GM08714 (cell line): ENCODE results near the gene GAB2.

Experiments used
- H3K4me3 ChIP-seq: fragments of 200-500 bp; sonication (Bioruptor generic); 2 replicates; pipeline ENCODE4 v1.5.1; 2014; ENCODE audit warnings: mild to moderate bottlenecking, low read length, inconsistent platforms
- ZNF274 ChIP-seq: IDR thresholded peaks from 2 replicates; pipeline ENCODE4 v1.6.1; 2012; ENCODE audit warnings: mild to moderate bottlenecking, low read depth, low read length

GAB2 gene

DNA sequence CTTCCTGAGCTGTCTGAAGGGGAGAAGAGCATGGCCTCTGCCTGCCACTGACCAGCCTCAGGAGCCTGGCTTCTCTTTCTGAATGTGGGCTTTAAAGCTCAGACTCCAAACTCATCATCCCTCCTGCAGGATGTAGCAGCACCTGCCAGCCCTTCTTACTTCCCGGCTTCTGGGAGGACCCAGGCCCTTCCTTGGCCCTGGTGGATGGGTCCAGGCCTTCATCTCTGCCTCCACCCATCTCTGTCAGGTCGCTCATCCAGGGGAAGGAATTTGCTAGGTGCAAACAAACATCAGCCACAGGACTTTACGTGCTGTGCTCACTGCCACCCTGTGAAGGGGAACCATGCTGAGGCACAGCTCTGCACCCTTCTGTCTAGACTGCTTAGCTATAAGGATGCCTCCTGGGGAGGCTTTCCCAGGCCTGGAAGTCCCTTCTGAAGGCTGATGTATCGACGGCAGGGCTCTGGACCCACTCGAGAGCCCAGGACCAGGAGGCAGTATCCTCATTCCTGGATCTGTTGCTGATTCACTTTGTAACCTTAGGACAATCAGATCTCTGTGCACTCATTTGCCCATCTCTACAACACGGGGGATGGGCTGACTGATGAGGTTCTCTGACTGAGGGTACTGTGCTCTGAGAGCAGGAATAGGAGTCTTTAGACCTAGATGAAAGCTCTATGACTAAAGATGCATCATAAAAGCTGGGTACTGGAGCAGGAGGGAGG lies 198.0 kb downstream of the GAB2 start:
- no peak for TF ChIP-seq ZNF274

DNA sequence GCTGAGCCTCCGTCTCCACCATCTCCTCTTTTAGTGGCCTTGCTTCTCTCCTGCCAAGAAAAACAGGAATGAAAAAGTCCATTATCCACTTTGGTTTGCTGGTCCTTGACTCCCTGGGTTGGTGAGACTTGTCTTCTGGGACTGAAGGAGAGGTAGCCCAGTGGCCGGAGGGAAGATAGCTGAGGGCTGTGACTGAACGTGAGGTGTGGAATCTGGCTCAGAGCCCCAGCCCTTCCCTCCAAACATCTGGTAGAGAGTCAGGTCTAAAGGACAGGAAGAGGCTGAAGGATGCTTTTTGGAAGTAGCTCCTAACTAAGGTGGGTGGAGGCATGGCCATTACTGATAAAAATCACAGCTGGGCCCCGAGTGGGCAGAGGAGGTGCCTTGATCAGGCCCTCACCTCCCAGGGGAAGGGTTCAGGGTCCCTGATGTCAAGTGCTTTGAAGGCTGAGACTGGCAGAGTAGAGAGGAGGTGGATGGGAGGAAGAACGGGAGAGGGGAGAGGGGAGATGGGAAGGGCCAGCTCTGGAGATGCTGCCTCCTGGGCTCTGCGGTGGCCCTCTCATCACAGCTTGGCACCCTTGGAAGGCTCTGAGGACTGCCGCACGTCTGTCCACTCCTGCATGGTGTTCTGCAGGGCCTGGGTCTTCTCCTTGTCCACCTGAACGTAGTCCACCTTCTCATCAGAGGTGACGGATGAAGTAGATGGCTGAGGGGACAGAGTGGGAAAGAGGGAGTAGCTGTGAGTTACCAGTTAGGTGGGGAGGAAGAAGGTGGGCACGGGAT lies 198.7 kb downstream of the GAB2 start:
- no peak for TF ChIP-seq ZNF274
- no peak overlapping the region for H3K4me3 ChIP-seq

More for the DNA sequence above, 198.0 kb downstream of the GAB2 start:
- no peak overlapping the region for H3K4me3 ChIP-seq

DNA sequence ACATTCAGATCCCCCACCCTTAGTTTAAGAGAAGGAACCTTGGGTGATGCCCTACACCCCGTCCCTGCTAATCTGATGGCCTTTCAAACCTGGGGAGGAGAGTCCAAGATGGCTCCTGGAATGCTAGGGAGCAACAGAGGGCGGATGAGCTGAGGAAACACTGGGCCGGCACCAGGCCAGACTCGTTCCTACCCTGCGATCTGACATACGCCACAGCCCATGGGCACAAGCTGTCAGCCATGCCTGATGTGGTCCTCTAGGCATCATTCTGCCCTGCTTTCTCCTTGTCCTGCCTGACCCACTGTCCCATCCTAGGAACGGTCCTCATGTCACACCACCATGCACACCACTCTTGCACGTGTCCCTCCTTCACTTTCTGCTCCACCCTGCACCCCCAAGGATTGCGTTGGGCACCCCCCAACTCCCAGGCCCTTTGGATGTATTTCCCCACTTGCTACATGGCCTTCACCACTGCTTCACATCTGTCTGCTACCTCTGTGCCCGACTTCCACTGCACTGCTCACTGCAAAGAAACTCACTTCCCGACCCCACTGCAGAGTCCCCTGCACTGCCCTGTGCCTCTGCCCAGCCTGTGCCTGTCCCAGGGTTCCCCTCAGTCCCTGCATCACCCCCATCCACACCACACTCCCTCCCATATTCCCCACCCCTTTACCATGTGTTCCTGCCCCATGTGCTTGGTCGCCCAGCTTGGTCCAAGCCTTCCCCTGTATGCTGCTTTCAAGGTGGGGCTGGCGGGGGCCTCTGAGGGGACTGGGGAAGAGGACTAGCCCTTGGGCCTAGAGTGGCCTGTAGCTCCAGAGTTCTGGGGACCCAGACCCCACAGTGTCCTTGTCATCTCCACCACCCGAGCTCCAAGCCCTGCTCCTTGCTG lies 199.7 kb downstream of the GAB2 start:
- H3K4me3 ChIP-seq = no peak overlapping the region
- TF ChIP-seq ZNF274 = no peak

DNA sequence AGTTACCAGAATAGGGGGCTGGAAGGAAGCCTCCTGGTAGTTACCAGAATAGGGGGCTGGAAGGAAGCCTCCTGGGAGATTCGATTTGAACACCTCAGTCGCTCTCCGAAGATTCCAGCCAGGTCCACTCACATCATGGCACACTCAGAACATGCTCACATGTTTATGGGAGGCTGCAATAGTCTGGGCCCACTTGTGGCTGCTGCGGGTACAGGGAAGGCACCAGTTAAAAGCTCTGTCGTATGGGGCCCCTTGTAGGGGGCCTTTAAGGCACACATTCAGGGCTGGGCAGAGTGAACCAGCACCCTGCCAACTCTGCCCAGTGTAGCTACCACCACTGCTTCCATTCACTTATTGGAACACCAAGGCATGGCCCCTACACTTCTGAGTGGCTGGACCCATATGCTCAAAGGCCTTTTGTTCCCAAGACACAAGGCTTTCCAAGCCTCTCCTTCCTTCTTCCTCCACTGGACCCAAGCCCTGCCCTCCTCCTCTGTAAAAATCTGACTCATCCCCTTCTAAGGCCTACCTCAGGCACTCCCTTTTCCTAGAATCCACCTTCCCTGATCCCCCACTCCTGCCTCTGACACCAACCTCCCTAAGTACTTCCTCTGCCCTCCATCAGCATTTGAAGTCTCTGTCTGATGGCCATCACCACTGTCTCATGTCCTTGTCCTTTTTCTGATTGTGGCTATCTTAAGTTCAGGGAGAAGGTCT lies 200.9 kb downstream of the GAB2 start:
- TF ChIP-seq ZNF274 = no peak
- H3K4me3 ChIP-seq = no peak overlapping the region

DNA sequence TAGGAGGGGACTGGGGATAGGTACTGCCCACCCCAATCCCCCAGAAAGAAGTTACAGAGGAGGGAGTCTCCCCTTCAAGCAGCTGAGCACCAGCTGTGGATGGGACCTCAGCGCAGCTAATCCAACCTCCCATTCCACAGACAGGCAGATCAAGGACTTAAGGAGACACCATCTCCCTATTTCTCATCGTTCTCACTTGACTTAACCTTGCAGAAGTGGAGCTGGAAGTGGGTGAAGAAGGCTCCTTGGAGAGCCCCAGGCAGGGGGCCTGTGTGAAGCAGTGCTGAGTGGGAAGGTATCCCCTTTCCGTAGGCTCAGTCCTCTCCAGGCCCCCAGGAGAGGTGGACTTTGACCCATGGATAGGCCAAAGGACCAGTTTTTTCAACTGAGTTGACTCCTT lies 201.6 kb downstream of the GAB2 start:
- H3K4me3 ChIP-seq = no peak overlapping the region
- no peak for TF ChIP-seq ZNF274

DNA sequence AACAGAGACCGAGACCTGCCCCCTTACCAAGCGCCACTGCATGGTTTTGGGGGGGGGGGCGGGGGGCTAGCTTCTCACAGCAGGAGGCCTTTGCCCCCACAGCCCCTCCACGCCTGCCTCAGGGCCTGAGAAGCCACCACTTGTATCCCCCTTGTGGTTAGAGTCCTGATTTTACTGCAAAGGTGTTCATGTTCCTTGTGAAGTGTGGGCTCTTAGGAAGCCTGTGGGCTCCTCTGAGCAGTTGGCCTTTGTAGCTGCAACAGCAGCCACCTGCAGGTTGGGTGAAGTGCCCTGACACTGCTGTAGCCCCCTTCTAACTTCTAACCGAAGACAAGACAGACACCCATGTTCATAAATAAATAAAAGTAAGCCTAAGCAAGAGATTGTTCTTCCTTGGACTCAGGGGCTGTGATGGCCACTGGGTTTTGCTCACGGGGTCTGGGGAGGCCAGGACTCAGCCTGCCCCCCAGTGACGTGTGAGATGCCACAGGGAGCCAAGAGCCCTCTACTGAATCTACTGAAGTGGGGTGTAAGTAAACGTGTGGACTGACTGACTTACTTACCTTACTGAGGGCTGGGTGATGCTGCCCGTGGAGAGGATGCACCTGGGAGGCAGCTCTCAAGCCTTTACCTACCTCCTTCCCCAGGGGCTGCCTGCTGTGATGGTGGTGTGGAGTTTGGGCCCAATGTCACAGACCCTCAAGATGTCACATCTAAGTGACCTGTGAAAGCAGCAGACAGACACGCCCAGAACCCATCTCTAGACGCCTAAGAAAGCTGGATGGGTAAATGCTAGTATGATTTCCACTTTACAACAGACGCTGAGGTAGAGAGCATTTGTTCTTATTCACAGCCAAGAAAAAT lies 203.1 kb downstream of the GAB2 start:
- no peak overlapping the region for H3K4me3 ChIP-seq
- no peak for TF ChIP-seq ZNF274

DNA sequence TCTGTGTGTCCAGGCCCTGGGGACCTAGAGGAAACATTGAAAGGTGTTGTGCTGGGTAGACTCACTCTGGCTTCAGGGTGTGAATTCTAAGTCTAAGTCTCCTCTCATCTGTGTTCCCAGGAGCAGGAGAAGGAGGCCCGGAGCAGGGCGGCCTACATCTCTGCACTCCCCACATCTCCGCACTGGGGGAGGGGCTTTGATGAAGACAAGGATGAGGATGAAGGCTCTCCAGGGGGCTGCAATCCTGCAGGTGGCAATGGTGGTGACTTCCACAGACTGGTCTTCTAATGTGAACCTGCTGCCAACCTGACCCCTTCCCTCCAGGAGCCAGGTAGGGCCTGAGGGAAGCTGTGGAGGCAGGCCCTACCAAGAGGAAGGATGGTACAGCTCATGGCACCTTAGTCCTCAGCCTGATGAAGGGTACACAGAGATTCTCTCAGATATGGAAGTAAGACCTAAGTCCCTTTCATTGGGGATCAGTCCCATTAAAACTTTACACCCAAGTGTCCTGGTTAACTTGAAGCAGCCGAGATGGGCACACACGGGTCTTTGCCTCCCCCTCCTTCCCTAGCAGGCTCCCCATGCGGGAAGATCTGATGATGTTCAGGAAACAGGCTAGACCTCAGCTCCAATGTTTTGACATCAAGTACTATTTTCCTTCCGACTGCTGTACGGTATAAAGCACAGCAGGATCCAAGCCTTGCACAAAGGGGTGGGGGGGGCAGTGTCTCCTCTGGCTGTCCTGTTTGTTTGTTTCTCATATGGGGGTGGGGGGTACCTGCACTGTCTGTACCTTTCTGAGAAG lies 203.9 kb downstream of the GAB2 start:
- no peak for TF ChIP-seq ZNF274
- H3K4me3 ChIP-seq = no peak overlapping the region

DNA sequence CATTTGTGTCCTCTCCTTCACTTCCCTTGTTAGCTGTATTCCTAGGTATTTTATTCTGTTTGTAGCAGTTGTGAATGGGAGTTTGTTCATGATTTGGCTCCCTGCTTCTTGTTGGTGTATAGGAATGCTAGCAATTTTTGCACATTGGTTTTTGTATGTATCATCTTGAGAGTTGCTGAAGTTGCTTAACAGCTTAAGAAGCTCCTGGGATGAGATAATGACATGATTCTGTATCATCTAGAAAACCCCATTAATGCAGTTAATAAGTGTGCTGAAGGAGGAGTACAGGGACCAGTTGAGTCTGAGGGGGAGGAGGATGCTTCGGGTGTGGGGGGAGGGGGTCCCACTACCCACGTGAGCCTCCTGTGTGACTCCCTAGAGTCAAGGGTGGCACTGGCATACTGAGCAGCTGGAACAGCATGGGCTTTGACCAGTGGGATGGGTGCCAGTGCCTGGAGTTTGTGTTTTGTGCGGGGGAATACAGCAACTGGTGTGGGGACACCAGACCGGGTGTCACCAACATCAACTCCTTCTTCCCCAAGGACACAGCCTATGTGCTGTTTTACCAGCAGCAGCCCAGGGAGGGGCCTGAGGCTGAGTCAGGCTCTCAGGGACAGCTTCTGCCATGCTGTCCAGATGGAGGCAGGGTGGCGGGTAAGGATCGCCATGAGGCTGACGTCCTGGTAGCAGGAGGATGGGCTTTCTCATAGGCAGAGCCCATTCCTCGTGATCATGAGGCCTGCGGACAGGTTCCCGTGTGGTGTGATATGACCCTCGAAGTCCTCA lies 204.8 kb downstream of the GAB2 start:
- no peak for TF ChIP-seq ZNF274
- no peak overlapping the region for H3K4me3 ChIP-seq

DNA sequence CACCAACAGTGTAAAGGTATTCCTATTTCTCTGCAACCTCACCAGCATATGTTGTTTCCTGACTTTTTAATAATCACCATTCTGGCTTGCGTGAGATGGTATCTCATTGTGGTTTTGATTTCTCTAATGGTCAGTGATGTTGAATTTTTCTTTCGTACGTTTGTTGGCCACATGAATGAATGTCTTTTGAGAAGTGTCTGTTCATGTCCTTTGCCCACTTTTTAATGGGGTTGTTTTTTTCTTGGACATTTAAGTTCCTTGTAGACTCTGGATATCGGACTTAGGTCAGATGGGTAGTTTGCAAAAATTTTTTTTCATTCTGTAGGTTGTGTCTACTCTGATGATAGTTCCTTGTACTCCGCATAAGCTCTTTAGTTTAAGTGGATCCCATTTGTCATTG lies 206.1 kb downstream of the GAB2 start:
- TF ChIP-seq ZNF274 = no peak
- H3K4me3 ChIP-seq = no peak overlapping the region

DNA sequence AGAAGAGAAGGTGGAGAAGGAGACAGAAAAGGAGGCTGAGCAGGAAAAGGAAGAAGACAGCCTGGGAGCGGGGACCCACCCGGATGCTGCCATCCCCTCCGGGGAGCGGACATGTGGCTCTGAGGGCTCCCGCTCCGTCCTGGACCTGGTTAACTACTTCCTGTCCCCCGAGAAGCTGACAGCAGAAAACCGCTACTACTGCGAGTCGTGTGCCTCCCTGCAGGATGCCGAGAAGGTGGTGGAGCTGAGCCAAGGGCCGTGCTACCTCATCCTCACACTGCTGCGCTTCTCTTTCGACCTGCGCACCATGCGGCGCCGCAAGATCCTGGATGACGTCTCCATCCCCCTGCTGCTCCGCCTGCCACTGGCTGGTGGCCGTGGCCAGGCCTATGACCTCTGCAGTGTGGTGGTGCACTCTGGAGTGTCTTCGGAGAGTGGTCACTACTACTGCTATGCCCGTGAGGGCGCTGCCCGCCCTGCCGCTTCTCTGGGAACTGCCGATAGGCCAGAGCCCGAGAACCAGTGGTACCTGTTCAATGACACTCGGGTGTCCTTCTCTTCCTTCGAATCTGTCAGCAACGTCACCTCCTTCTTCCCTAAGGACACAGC lies 207.5 kb downstream of the GAB2 start:
- no peak for TF ChIP-seq ZNF274
- no peak overlapping the region for H3K4me3 ChIP-seq

DNA sequence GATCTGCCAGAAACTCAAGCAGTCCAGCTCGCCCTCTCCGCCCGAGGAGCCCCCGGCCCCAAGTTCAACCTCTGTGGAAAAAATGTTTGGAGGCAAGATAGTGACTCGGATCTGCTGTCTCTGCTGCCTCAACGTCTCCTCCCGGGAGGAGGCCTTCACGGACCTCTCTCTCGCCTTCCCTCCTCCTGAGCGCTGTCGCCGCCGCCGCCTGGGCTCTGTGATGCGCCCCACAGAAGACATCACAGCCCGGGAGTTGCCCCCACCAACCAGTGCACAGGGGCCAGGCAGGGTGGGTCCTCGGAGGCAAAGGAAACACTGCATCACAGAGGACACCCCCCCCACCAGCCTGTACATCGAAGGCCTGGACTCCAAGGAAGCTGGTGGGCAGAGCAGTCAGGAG lies 208.1 kb downstream of the GAB2 start:
- TF ChIP-seq ZNF274 = no peak
- H3K4me3 ChIP-seq = no peak overlapping the region
